ENCODE measurements around the gene CUBN.

Gene CUBN

GRCh38 chr10:16820421-16820820 lies 309.2 kb downstream of the CUBN start:
- no peak overlapping the region for H3K4me3 ChIP-seq (ENCODE audit: low read depth, low read length)
- DNase-seq (ENCODE audit: low read depth): no peak
- TF ChIP-seq MYC (IDR thresholded peaks at IDR 0.05; ENCODE audit: low read depth, low read length) (no peak), CTCF (IDR thresholded peaks at IDR 0.05; ENCODE audit: low read depth, low read length) (no peak), POLR2A (IDR thresholded peaks at IDR 0.05; ENCODE audit: extremely low read depth, insufficient read length) (no peak)
- TF ChIP-seq, protein P1, sequence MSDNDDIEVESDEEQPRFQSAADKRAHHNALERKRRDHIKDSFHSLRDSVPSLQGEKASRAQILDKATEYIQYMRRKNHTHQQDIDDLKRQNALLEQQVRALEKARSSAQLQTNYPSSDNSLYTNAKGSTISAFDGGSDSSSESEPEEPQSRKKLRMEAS (IDR thresholded peaks at IDR 0.05; ENCODE audit: low read depth, low read length): no peak

GRCh38 chr10:16820018-16820417 lies 309.6 kb downstream of the CUBN start:
- no peak for TF ChIP-seq CTCF (IDR thresholded peaks at IDR 0.05; ENCODE audit: low read depth, low read length)
- TF ChIP-seq, protein P1 (IDR thresholded peaks at IDR 0.05; ENCODE audit: low read depth, low read length): no peak
- no peak for TF ChIP-seq POLR2A (IDR thresholded peaks at IDR 0.05; ENCODE audit: extremely low read depth, insufficient read length)
- no peak for TF ChIP-seq MYC (IDR thresholded peaks at IDR 0.05; ENCODE audit: low read depth, low read length)
- DNase-seq (ENCODE audit: low read depth): no peak
- H3K4me3 ChIP-seq (ENCODE audit: low read depth, low read length): no peak overlapping the region

GRCh38 chr10:16819436-16819835 lies 310.2 kb downstream of the CUBN start:
- no peak overlapping the region for H3K4me3 ChIP-seq (ENCODE audit: low read depth, low read length)
- no peak for DNase-seq (ENCODE audit: low read depth)
- TF ChIP-seq POLR2A (IDR thresholded peaks at IDR 0.05; ENCODE audit: extremely low read depth, insufficient read length): no peak
- TF ChIP-seq, protein P1 (IDR thresholded peaks at IDR 0.05; ENCODE audit: low read depth, low read length): no peak

- TF ChIP-seq CTCF (IDR thresholded peaks at IDR 0.05; ENCODE audit: low read depth, low read length): no peak
- TF ChIP-seq MYC (IDR thresholded peaks at IDR 0.05; ENCODE audit: low read depth, low read length): no peak
- TF ChIP-seq, protein P1 (IDR thresholded peaks at IDR 0.05; ENCODE audit: low read depth, low read length): no peak
- TF ChIP-seq POLR2A (IDR thresholded peaks at IDR 0.05; ENCODE audit: extremely low read depth, insufficient read length): no peak
Observed at GRCh38 chr10:16819026-16819425, 310.6 kb downstream of the CUBN start.

GRCh38 chr10:16817125-16818019 lies 312.2 kb downstream of the CUBN start, which contains the start of gene RSU1:
RSU1 (minus strand) TSS chr10:16817424; CDS start chr10:16817081, 343 bp downstream.
- peak within 1 kb of the TSS; percentile 87 for H3K4me3 ChIP-seq (ENCODE audit: low read depth, low read length)

More at GRCh38 chr10:16819026-16819425, 310.6 kb downstream of the CUBN start:
- no peak overlapping the region for H3K4me3 ChIP-seq (ENCODE audit: low read depth, low read length)
- no peak for DNase-seq (ENCODE audit: low read depth)

More at GRCh38 chr10:16817125-16818019, 312.2 kb downstream of the CUBN start, which contains the start of gene RSU1:
- DNase-seq (ENCODE audit: low read depth): peak; percentile 97
- TF ChIP-seq POLR2A (IDR thresholded peaks at IDR 0.05; ENCODE audit: extremely low read depth, insufficient read length): peak; percentile 67
- no peak for TF ChIP-seq CTCF (IDR thresholded peaks at IDR 0.05; ENCODE audit: low read depth, low read length)
- peak; percentile 58 for TF ChIP-seq MYC (IDR thresholded peaks at IDR 0.05; ENCODE audit: low read depth, low read length)
- TF ChIP-seq, protein P1 (IDR thresholded peaks at IDR 0.05; ENCODE audit: low read depth, low read length): peak; percentile 43
